ACHN (cell line): ENCODE results near the gene RNF223.
"Not testable (repeated sequence)": the region's sequence is repeated elsewhere in the genome, so short reads cannot be mapped to it uniquely, and the experiment has no call there.

Experiments used
- DNase-seq: peaks from one replicate; pipeline ENCODE4 v3.0.0-alpha.2; 2015
- in situ Hi-C: cut with HindIII; loops from 2 replicates; pipeline ENCODE4 v1.10.0; 2017; ENCODE audit warnings: low sequenced_read_pairs, low pct_ligation_motif_present, low pct_unique_long_range_greater_than_20kb

RNF223 gene

GRCh38 chr1:1080122-1080757 lies 6.1 kb upstream of the RNF223 start:
- in situ Hi-C loops: no loop called here
- DNase-seq: peak; percentile 73

- in situ Hi-C loops: no loop called here
- peak; percentile 93 for DNase-seq
These were observed 5.5 kb upstream of the RNF223 start for GRCh38 chr1:1079408-1080121.

GRCh38 chr1:1077396-1077795 lies 3.3 kb upstream of the RNF223 start:
- in situ Hi-C loops, DNase-seq: not testable (repeated sequence)

DNA sequence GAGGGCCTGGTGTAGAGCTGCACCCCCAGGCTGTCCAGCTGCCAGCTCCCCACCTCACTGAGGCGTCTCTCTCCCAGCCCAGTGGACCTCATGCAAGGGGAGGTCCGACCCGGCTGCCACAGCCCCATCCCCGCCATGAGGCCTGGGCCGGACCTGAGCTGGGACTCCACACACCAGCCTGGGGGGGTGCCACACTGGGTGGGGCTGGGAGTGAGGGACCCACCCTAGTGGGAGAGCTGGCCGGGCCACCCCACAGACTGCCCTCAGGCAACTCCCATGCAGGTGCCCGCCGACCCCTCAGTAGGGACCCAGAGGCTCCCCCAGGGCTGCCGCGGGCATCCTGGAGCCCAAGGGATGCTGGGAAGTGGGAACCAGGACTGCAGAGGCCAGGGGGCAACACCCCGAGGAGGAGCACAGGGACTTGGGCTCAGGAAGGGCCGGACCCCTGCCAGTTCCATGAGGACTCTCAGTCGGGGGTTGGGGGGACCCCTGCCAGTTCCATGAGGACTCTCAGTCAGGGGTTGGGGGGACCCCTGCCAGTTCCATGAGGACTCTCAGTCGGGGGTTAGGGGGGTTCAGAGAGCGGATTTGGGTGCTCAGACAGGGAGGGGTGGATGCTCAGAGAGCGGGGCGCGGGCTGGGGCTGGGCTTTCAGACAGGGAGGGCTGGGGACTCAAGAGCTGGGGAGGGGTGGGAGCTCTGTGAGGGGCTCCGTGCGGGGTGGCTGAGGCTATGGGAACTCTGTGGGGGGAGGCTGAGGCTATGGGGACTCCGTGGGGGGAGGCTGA lies 1.2 kb upstream of the RNF223 start:
- DNase-seq: no peak
- in situ Hi-C loops: no loop called here

DNA sequence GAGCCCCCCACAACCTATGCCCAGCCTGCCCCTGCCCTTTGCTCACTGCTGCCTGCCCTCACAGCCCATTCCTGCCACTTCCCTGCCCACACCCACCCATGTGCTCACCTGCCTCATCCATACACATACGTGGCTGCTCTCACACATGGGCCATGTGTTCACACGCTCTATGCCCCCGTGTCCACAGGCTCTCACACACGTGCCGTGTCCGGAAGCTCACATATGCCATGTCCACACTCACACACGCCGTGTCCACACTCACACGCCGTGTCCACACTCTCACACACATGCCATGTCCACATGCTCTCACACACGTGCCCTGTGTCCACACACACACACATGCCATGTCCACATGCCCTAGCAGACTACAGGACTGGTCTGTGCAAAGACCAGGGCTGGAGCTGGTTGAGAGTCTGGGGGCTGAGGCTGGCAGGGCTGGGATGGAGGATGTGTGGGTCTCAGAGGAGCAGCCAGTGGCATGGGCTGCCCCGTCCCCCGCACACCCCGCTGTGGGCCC lies 583 bp upstream of the RNF223 start:
- in situ Hi-C loops: no loop called here
- DNase-seq: no peak

- no peak for DNase-seq
- in situ Hi-C loops: no loop called here
These were observed 1.0 kb downstream of the RNF223 start for GRCh38 chr1:1072849-1073742.

DNA sequence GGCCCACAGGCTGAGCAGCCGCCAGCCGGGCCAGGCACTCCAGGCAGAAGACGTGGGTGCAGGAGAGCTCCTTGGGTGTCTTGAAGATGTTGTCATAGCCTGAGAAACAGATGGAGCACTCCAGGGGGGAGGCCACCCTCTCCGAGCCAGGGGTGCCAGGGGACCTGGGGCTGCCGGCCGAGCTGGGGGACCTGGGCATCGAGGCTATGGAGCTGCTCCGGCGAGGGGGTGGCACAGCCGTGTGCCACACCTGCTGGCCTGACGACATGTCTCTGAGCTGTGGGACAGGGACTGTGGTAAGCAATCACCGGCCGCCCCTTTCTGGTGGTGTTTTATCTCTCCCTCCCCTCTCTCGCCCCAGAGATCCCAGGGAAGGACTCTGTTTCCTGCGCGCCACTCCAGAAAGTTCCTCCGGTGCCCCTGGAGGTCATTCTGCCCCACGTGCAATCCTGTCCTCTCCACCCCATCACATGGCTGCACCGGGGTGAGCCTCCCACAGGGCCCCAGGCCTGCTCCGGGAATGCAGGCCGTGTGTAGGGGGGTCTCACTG lies 1.7 kb downstream of the RNF223 start:
- in situ Hi-C loops: no loop called here
- no peak for DNase-seq

DNA sequence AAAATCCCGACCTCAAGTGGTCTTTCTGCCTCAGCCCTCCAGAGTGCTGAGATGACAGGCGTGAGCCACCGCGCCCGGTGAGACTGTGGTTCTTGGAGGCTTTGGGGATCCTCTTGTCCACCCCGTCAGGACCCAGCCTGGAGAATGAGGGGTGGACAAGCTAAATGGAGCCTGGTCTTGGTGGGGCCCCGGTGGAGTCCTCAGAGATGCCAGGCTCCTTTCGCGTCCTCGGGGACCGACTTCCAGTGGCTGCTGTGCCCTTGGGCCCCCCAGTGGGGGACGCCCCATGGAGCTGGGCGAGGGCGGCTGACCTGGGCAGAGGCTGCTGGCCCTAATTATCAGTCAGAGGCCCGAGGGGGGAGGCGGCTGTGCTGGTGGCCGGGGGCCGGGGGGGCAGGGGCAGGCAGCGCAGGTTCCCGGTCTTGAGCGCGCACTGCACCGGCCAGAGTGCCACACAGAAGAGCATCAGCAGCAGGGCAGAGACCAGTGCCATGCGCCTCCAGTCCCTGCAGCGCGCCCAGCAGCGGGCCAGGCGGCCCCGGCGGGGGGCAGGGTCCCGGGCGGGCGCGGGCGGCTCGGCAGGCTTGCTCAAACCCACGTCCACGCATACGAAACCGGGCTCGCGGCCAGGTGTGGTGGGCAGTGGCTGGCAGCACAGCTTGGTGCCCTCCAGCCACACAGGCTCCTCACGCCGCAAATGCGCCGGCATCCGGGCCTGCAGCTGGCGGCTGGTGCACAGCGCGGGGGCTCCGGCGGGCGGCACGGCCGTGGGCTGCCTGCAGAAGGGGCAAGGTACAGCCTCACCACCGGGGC lies 2.4 kb downstream of the RNF223 start:
- DNase-seq: no peak
- in situ Hi-C loops: no loop called here

DNA sequence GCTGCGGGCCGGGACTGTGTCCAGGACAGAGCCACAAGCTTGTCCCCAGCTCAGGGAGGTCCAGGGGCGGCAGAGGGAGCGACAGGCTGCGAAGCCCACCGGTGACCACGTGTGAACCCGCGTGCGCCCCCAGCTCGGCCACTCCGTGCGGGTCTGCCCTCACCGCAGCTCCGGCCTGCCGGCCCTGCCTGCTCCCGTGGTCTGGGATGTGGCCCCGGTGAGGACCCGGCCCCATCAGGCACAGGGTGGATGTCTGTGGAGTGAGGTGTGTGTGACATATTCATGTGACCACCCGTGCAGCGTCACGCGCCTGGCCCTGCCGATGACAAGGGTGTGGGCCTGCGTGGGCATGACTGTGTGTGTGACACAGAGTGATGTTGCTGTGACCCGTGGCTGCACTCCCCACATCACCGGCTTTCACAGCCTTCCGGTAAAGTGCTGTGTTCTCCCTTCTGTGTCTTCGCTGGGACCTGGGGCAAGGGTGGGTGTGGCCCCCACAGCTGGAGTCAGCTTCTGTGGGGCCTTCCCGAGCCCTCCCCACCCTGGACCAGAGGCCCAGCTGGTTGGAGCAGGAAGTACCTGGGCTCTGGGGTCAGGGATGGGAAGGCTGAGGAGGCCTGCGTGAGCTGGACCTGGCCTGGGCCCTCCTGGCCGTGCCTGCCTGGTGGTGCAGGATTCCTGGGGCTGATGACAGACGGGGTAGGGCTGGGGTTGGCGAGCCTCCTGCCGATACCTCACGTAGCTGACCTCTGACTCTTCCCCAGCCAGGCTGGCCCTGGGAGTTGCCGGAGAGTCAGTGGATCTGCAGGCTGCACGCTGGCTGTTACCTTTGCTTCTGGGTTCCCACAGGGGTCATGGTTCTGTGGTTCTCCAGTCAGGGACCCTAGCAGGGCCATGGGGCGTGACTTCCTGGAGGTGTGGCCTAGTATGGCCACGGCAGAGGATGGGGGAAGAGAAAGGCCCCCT lies 4.1 kb downstream of the RNF223 start:
- in situ Hi-C loops: no loop called here
- DNase-seq: no peak

GRCh38 chr1:1069056-1069710 lies 4.9 kb downstream of the RNF223 start:
- in situ Hi-C loops: no loop called here
- peak; percentile 70 for DNase-seq

DNA sequence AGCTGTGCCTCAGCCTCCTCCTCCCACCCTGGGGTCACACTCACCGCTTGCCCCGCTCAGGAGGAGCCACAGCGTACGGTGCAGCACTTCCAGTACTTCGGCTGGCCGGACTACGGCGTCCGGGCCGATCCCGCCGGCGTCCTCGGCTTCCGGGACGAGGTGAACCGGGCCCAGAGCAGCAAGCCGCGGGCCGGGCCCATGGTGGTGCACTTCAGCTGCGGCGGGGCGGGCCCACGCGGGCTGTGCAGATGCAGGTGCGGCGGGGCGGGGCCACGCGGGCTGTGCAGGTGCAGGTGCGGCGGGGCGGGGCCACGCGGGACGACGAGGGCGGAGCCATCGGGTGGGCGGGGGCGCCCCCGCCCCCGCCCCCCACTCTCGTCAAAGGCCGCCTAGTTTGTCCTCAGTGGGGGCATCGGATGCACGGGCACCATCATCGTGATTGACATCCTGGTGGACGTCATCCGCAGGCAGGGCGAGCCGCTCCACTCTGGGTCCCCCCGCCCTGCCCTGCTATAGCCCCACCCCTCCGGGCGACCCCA lies 5.5 kb downstream of the RNF223 start:
- peak; percentile 48 for DNase-seq
- in situ Hi-C loops: no loop called here

- DNase-seq: no peak
- in situ Hi-C loops: no loop called here
These were observed 6.1 kb downstream of the RNF223 start for GRCh38 chr1:1067860-1068516.

GRCh38 chr1:1067284-1067859 lies 6.7 kb downstream of the RNF223 start:
- in situ Hi-C loops: no loop called here

DNA sequence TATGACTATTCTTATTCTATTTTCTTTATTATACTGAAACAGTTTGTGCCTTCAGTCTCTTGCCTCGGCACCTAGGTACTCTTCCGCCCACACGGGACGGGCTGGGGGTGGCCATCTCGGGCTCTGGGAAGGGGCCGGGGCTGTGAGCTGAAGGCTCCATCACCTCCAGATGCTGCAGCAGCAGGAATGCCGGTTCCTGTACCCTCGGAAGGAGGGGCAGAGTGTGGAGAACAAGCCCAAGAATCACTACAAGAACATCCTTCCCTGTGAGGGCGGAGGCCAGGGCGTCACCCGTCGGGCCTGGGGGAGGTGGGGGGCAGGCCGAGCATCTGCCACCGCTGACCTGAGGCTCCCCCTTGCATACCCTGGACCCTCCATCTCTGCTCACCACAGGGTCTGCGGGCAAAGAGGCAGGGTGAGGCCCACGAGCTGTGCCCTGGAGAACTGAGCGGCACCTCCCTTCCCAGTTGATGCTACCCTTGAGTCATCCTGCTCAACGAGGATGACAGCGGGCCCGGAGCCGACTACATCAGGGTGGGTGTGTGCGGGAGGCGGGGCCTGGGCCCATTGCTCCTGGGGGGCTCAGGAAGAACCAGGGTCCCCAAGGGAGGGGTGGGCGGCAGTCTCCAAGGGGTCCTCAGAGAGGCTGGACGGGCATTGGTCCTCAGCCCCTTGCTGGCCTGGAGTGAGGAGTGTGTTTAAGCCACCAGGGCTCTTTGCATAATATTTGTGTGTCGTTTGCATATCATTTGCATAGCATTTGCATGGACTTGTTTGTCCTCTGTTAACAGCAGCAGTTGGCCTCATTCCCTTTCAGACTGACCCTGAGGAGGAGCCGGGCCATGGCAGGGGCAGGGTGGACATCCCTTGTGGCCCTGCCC lies 7.5 kb downstream of the RNF223 start:
- DNase-seq: peak; percentile 30
- in situ Hi-C loops: no loop called here

More at GRCh38 chr1:1067284-1067859, 6.7 kb downstream of the RNF223 start:
- DNase-seq: no peak
